NCI-H526 treated with DMSO at 0.1 percent for 48 hours (cell line): ENCODE results near the gene ZNF487.
"Not testable (repeated sequence)": the region's sequence is repeated elsewhere in the genome, so short reads cannot be mapped to it uniquely, and the experiment has no call there.

ENCODE experiments used
- DNase-seq: peaks from one replicate; lab custom pipeline; 2025; lab: John Stamatoyannopoulos, UW

Gene ZNF487

GRCh38 chr10:43404704-43405084, 32.2 kb upstream of the ZNF487 start:
- no peak for DNase-seq

DNA sequence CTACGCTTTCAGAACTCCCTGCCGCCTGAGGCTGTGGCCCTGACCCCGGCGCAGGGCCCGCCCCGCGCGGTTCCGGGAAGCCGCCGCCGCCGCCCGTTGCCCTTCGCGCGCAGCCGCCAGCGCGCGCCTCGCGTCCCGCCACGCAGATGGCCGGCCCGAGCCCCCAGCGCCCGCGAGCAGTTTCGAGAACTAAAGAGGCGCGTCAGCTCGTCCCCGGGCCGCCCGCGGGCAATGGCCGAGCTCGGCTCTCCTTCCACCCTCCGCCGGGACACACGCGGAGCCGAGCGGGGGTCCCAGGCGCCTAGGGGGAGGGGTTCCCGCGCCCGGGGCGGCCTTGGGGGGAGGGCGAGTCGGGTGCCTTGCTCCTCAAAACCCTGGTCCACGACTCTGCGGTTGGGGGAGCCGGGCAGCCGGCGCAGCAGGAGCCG, 29.7 kb upstream of the ZNF487 start:
- no peak for DNase-seq

DNA sequence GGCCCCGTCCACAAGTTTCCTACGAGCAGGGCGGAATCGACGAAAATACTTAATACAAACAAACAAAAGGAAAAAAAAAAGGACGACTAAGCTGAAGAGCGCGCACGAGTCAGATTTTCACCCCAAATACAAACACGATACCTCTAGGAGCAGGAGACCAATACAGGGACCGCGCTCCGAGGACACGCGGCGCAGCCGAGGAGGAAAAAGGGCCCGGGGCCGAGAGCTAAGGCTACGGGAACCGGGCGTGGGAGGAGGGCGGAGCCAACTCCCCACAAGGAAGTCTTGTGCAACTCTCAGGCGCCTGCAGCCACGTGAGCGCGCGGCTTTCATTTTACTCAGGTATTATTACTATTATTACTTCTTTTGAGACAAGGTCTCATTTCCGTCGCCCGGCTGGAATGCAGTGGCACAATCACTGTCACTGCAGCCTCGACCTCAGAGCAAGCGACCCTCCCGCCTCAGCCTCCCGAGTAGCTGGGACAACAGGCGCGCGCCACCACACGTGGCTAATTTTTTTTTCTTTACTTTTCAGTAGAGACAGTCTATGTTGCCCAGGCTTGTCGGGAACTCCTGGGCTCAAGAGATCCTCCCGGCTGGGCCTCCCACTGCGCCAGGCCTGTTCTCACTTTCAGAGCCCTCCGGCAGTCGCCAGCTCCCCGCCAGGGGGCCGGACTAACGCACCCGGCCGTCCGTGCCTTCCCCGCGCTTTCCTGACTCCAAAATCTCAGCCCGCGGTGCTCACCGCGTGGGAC, 29.2 kb upstream of the ZNF487 start:
- DNase-seq = peak; percentile 32

GRCh38 chr10:43408331-43408709, 28.6 kb upstream of the ZNF487 start:
- DNase-seq = no peak

- peak; percentile 67 for DNase-seq
Measured at GRCh38 chr10:43408710-43409384, 28.1 kb upstream of the ZNF487 start, which contains the start of gene HNRNPF. TSS of gene HNRNPF (minus strand) at chr10:43409186. CDS start at chr10:43387884, 21,302 bp downstream.

GRCh38 chr10:43409385-43410109, 27.4 kb upstream of the ZNF487 start:
- no peak for DNase-seq

GRCh38 chr10:43410345-43410744, 26.6 kb upstream of the ZNF487 start:
- no peak for DNase-seq

- DNase-seq = no peak
Measured at GRCh38 chr10:43411536-43411935, 25.4 kb upstream of the ZNF487 start.

- DNase-seq = no peak
Measured at GRCh38 chr10:43415544-43415943, 21.4 kb upstream of the ZNF487 start.

DNA sequence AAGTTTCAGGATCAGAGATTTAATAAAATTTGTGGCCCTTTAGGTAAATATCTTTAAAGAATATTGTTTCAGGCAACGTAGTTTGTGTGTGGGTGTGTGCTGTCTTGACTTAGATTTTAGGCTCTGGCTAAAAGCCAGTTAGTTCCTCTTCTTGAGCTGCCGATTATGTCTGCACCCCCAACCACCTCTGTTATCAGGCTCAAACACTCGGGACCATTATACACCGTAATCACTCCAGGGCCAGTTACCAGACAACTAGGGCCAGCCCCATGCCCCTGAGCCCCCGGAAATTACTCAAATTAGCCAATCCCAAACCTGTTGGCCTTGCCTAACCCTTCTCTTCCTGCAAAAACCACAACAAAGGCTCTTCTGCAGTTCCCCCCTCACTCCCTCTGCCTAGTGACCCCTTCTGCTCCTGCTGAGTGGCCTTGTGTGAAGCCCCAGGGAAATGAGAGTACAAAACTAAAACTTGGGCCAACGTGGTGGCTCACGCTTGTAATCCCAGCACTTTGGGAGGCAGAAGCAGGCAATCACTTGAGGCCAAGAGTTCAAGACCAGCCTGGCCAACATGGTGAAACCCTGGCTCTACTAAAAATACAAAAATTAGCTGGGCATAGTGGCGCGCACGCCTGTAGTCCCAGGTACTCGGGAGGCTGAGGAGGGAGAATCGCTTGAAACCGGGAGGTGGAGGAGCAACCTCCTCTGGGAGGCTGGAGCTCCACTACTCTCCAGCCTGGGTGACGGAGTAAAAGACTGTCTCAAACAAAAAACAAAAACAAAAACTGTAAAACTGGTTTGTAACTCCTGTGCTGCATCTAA, 18.8 kb upstream of the ZNF487 start:
- DNase-seq = no peak

- no peak for DNase-seq
Measured at GRCh38 chr10:43419997-43420368, 16.9 kb upstream of the ZNF487 start.

GRCh38 chr10:43420369-43421200, 16.3 kb upstream of the ZNF487 start:
- DNase-seq = peak; percentile 28

DNA sequence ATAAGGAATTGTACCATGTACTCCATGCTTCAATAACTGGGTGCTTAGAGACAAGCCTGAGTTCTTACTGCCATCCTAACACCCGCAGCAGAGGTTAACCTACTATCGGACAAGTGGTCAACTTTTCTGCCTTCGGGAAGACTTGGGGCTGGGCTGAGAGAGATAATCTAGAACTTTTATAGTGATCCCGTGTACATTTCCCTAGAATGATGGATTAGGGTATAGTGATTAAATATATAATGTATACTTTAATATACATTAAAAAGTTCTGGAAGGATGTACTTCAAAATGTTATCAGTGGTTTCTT, 15.8 kb upstream of the ZNF487 start:
- no peak for DNase-seq

DNA sequence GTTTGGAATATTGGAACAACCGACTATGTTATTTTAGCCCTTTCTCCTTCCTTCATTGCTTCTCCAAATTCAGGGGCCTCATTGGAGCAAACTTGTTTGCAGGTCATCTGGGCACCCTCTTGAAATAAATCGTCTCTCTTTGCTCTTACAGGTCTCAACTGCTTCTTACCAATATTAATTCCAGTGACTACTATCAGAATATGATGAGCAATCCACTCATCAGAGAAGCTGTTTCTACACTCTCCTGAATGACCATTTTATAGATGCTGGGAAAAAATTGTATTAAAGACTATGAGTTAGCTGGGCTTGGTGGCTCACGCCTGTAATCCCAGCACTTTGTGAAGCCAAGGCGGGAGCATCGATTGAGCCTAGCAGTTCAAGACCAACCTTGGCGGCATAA, 15.4 kb upstream of the ZNF487 start:
- no peak for DNase-seq

DNA sequence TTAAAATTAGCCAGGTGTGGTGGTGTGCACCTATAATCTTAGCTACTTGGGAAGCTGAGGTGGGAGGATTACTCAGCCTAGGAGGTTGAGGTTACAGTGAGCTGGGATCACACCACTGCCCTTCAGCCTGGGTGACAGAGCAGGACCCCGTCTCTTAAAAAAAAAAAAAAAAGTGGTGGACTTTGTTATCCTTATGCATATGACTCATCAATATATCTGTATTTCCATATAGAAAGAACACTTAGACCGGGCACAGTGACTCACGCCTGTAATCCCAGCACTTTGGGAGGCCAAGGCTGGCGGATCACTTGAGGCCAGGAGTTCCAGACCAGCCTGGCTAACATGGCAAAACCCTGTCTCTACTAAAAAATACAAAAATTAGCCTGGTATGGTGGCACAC, 15.0 kb upstream of the ZNF487 start:
- DNase-seq = not testable (repeated sequence)

- no peak for DNase-seq
Measured at GRCh38 chr10:43424416-43424815, 12.5 kb upstream of the ZNF487 start.

DNA sequence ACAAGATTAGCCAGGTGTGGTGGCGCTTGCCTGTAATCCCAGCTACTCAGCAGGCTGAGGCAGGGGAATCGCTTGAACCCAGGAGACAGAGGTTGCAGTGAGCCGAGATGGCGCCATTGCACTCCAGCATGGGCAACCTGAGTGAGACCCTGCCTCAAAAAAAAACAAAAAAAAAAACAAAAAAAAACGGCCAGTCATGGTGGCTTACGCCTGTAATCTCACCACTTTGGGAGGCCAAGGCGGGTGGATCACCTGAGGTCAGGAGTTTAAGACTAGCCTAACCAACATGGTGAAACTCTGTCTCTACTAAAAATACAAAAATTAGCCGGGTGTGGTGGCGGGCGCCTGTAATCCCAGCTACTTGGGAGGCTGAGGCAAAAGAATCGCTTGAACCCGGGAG, 10.4 kb upstream of the ZNF487 start:
- DNase-seq = not testable (repeated sequence)

- DNase-seq = no peak
Measured at GRCh38 chr10:43427166-43427825, 9.6 kb upstream of the ZNF487 start.

- no peak for DNase-seq
Measured at GRCh38 chr10:43430926-43431663, 5.8 kb upstream of the ZNF487 start.
